ENCODE results near the gene OGFOD3.
"Not testable (repeated sequence)": the region's sequence is repeated elsewhere in the genome, so short reads cannot be mapped to it uniquely, and the experiment has no call there.

Gene OGFOD3

GRCh38 chr17:82432017-82432416 is 13.6 kb upstream of the OGFOD3 start:
- no peak for FAIRE-seq

GRCh38 chr17:82429824-82430223 is 11.4 kb upstream of the OGFOD3 start:
- FAIRE-seq, result no peak

GRCh38 chr17:82428546-82428945 is 10.2 kb upstream of the OGFOD3 start:
- FAIRE-seq, result no peak

GRCh38 chr17:82424863-82425159 is 6.4 kb upstream of the OGFOD3 start:
- FAIRE-seq, result no peak

GRCh38 chr17:82424001-82424862 is 5.8 kb upstream of the OGFOD3 start:
- no peak for FAIRE-seq

- FAIRE-seq, result no peak
These were observed 1.2 kb upstream of the OGFOD3 start for GRCh38 chr17:82419540-82419939.

- FAIRE-seq, result no peak
These were observed 1.6 kb downstream of the OGFOD3 start for GRCh38 chr17:82416771-82417170.

GRCh38 chr17:82416264-82416663 is 2.1 kb downstream of the OGFOD3 start:
- no peak for FAIRE-seq

GRCh38 chr17:82415786-82416185 is 2.6 kb downstream of the OGFOD3 start:
- no peak for FAIRE-seq

GRCh38 chr17:82415336-82415735 is 3.0 kb downstream of the OGFOD3 start:
- FAIRE-seq, result no peak

GRCh38 chr17:82414548-82415281 is 3.7 kb downstream of the OGFOD3 start:
- FAIRE-seq, result no peak

GRCh38 chr17:82412535-82413520 is 5.6 kb downstream of the OGFOD3 start:
- FAIRE-seq, result no peak

- not testable (repeated sequence) for FAIRE-seq
These were observed 6.3 kb downstream of the OGFOD3 start for GRCh38 chr17:82412081-82412480.

GRCh38 chr17:82411396-82412053 is 6.9 kb downstream of the OGFOD3 start:
- no peak for FAIRE-seq

GRCh38 chr17:82410014-82410716 is 8.2 kb downstream of the OGFOD3 start:
- no peak for FAIRE-seq

- no peak for FAIRE-seq
These were observed 9.5 kb downstream of the OGFOD3 start for GRCh38 chr17:82408938-82409318.

GRCh38 chr17:82408288-82408937 is 10.0 kb downstream of the OGFOD3 start:
- no peak for FAIRE-seq

GRCh38 chr17:82407255-82407654 is 11.1 kb downstream of the OGFOD3 start:
- no peak for FAIRE-seq

GRCh38 chr17:82406131-82406671 is 12.2 kb downstream of the OGFOD3 start:
- no peak for FAIRE-seq

- FAIRE-seq, result no peak
These were observed 13.3 kb downstream of the OGFOD3 start for GRCh38 chr17:82405051-82405450.
